Airway epithelial cell (primary cell): Measurements from ENCODE around the gene ZNF396. TPM values are rescaled to one million over a fixed set of nuclear protein-coding genes. Genes with fewer than 3 reads are reported as not detected.

ENCODE experiments used
- total RNA-seq: library from RNA; depleted of rRNA; stranded (reverse); fragments of >200 nt; gene quantifications from 2 replicates; pipeline ENCODE4 v1.2.3, GENCODE V29; 2015

ZNF396 gene
- total RNA-seq = 0.19 and 0.71 TPM in 2 replicates

GRCh38 chr18:35376742-35377695 is at the start of gene ZNF396:
ZNF396 (minus strand) TSS chr18:35377337; CDS start chr18:35374292, 3,045 bp downstream.

GRCh38 chr18:35343936-35344735 is 33.0 kb downstream of the ZNF396 start, which contains the start of gene ZNF24:
ZNF24 (minus strand) TSS chr18:35344420; CDS start chr18:35340650, 3,770 bp downstream.

Other genes with a start within 250 kb of the ZNF396 start
- gene ZNF397, start 136.3 kb downstream of the ZNF396 start, total RNA-seq = 7.2 and 7.5 TPM in 2 replicates
- 6.5 and 10.4 TPM in 2 replicates for gene ZSCAN30, start 87.1 kb downstream of the ZNF396 start, total RNA-seq
- 18.6 and 21.9 TPM in 2 replicates for gene ZNF24, start 32.9 kb downstream of the ZNF396 start, total RNA-seq
- 24.3 and 27.9 TPM in 2 replicates for gene INO80C, start 120.6 kb upstream of the ZNF396 start, total RNA-seq
- 69.9 and 97.1 TPM in 2 replicates for gene GALNT1, start 204.4 kb upstream of the ZNF396 start, total RNA-seq